ENCODE measurements around the gene TGM2.

The TGM2 gene

GRCh38 chr20:38148328-38149102 lies 16.6 kb downstream of the TGM2 start:
- no peak for TF ChIP-seq CTCF (IDR thresholded peaks at IDR 0.05; ENCODE audit: insufficient read depth, low read length, missing control alignments)
- POLR2A ChIA-PET, result interaction anchor here (1.2 kb wide), 1 partner anchor 20 kb away, joined by 3 read pairs; no protein-coding TSS in a partner anchor
- H3K4me3 ChIP-seq (ENCODE audit: low read depth, low read length), result no peak overlapping the region
- CTCF ChIA-PET, result interaction anchor here (0.8 to 1.5 kb wide), 4 partner anchors 15 to 88 kb away, joined by 3 to 6 read pairs (median 3); no protein-coding TSS in a partner anchor
- no peak for DNase-seq (ENCODE audit: low read depth, low spot score)

- CTCF ChIA-PET, result interaction anchor here (0.8 to 1.0 kb wide), 2 partner anchors 72 to 87 kb away, joined by 3 read pairs; no protein-coding TSS in a partner anchor
- no peak for DNase-seq (ENCODE audit: low read depth, low spot score)
- POLR2A ChIA-PET, result interaction anchor here (1.2 kb wide), 1 partner anchor 19 kb away, joined by 3 read pairs; no protein-coding TSS in a partner anchor
- no peak overlapping the region for H3K4me3 ChIP-seq (ENCODE audit: low read depth, low read length)
- no peak for TF ChIP-seq CTCF (IDR thresholded peaks at IDR 0.05; ENCODE audit: insufficient read depth, low read length, missing control alignments)
These were observed 17.3 kb downstream of the TGM2 start for GRCh38 chr20:38147751-38148150.

GRCh38 chr20:38147163-38147562 lies 17.9 kb downstream of the TGM2 start:
- DNase-seq (ENCODE audit: low read depth, low spot score), result no peak
- TF ChIP-seq CTCF (IDR thresholded peaks at IDR 0.05; ENCODE audit: insufficient read depth, low read length, missing control alignments), result no peak
- ChIA-PET POLR2A (interaction anchor here (1.2 kb wide), 1 partner anchor 19 kb away, joined by 3 read pairs; no protein-coding TSS in a partner anchor), CTCF (no interaction called here)
- H3K4me3 ChIP-seq (ENCODE audit: low read depth, low read length), result no peak overlapping the region

- ChIA-PET POLR2A (no interaction called here), CTCF (interaction anchor here (1.7 kb wide), 1 partner anchor 89 kb away, joined by 7 read pairs; no protein-coding TSS in a partner anchor)
- TF ChIP-seq CTCF (IDR thresholded peaks at IDR 0.05; ENCODE audit: insufficient read depth, low read length, missing control alignments), result no peak
- DNase-seq (ENCODE audit: low read depth, low spot score), result no peak
- H3K4me3 ChIP-seq (ENCODE audit: low read depth, low read length), result no peak overlapping the region
These were observed 18.4 kb downstream of the TGM2 start for GRCh38 chr20:38146628-38147027.

GRCh38 chr20:38146156-38146555 lies 18.9 kb downstream of the TGM2 start:
- H3K4me3 ChIP-seq (ENCODE audit: low read depth, low read length), result no peak overlapping the region
- no peak for TF ChIP-seq CTCF (IDR thresholded peaks at IDR 0.05; ENCODE audit: insufficient read depth, low read length, missing control alignments)
- POLR2A ChIA-PET, result no interaction called here
- DNase-seq (ENCODE audit: low read depth, low spot score), result no peak
- CTCF ChIA-PET, result interaction anchor here (1.0 to 1.7 kb wide), 4 partner anchors 32 to 88 kb away, joined by 3 to 7 read pairs (median 4); no protein-coding TSS in a partner anchor

- ChIA-PET CTCF (interaction anchor here (1.0 to 2.4 kb wide), 5 partner anchors 32 to 88 kb away, joined by 3 to 17 read pairs (median 5); no protein-coding TSS in a partner anchor), POLR2A (no interaction called here)
- no peak for TF ChIP-seq CTCF (IDR thresholded peaks at IDR 0.05; ENCODE audit: insufficient read depth, low read length, missing control alignments)
- no peak overlapping the region for H3K4me3 ChIP-seq (ENCODE audit: low read depth, low read length)
- no peak for DNase-seq (ENCODE audit: low read depth, low spot score)
These were observed 19.4 kb downstream of the TGM2 start for GRCh38 chr20:38145729-38146075.
